Trophoblast cell (in vitro differentiated cells and primary cell): ENCODE data around the gene IFNA1.
A peak's percentile ranks its signal among the peaks of the same experiment; 100 is the strongest.

ENCODE experiments used
- DNase-seq, 2 donors: peaks; one replicate each; pipeline ENCODE4 v3.0.0-alpha.2; 2016
- H2AFZ ChIP-seq: 2 replicates; pipeline ENCODE4 v1.6.1; 2013; ENCODE audit warnings: low read length, moderate library complexity, mild to moderate bottlenecking; ENCODE audit not compliant: insufficient read depth, poor library complexity
- H2AK5ac ChIP-seq: 2 replicates; pipeline ENCODE4 v1.6.1; 2013; ENCODE audit warnings: mild to moderate bottlenecking, low read length
- H2BK120ac ChIP-seq: 2 replicates; pipeline ENCODE4 v1.6.1; 2013; ENCODE audit warnings: low read length, mild to moderate bottlenecking, moderate library complexity; ENCODE audit not compliant: insufficient read depth, poor library complexity
- H2BK12ac ChIP-seq: 2 replicates; pipeline ENCODE4 v1.6.1; 2013; ENCODE audit warnings: mild to moderate bottlenecking, low read length, moderate library complexity
- H2BK5ac ChIP-seq: 2 replicates; pipeline ENCODE4 v1.6.1; 2013; ENCODE audit warnings: low read length, low read depth, moderate library complexity, mild to moderate bottlenecking; ENCODE audit not compliant: poor library complexity
- H3K14ac ChIP-seq: 2 replicates; pipeline ENCODE4 v1.6.1; 2013; ENCODE audit warnings: mild to moderate bottlenecking, low read length
- H3K18ac ChIP-seq: 2 replicates; pipeline ENCODE4 v1.6.1; 2013; ENCODE audit warnings: mild to moderate bottlenecking, low read length
- H3K23ac ChIP-seq: 2 replicates; pipeline ENCODE4 v1.6.1; 2013; ENCODE audit warnings: low read length
- H3K27ac ChIP-seq: 2 replicates; pipeline ENCODE4 v1.5.1; 2013; ENCODE audit warnings: low read depth, mild to moderate bottlenecking, inconsistent platforms, low read length, moderate library complexity
- H3K27me3 ChIP-seq: 2 replicates; pipeline ENCODE4 v1.6.1; 2013; ENCODE audit warnings: inconsistent platforms, mild to moderate bottlenecking, low read length, moderate library complexity; ENCODE audit not compliant: insufficient read depth
- H3K36me3 ChIP-seq, 2 experiments: 1 replicate in 1 of 2; 2 replicates in 1 of 2; pipeline ENCODE4 v1.6.1; 2013; ENCODE audit warnings: low read length in 2 of 2, mild to moderate bottlenecking in 2 of 2, moderate library complexity in 1 of 2; ENCODE audit not compliant: insufficient read depth in 2 of 2, control insufficient read depth in 1 of 2
- H3K4ac ChIP-seq: 2 replicates; pipeline ENCODE4 v1.6.1; 2013; ENCODE audit warnings: low read depth, mild to moderate bottlenecking, low read length, moderate library complexity
- H3K4me1 ChIP-seq, 2 experiments: 1 replicate in 1 of 2; 2 replicates in 1 of 2; pipeline ENCODE4 v1.6.1; 2013; ENCODE audit warnings: low read length in 2 of 2, mild to moderate bottlenecking in 2 of 2, moderate library complexity in 1 of 2; ENCODE audit not compliant: insufficient read depth in 2 of 2, control insufficient read depth in 1 of 2
- H3K4me2 ChIP-seq: 2 replicates; pipeline ENCODE4 v1.6.1; 2013; ENCODE audit warnings: inconsistent platforms, mild to moderate bottlenecking, low read length, moderate library complexity
- H3K4me3 ChIP-seq: 2 replicates; pipeline ENCODE4 v1.5.1; 2013; ENCODE audit warnings: mild to moderate bottlenecking, low read depth, low read length, inconsistent platforms
- H3K79me1 ChIP-seq: one replicate; pipeline ENCODE4 v1.6.1; 2013; ENCODE audit warnings: low read length
- H3K79me2 ChIP-seq: 2 replicates; pipeline ENCODE4 v1.6.1; 2013; ENCODE audit warnings: low read length, mild to moderate bottlenecking; ENCODE audit not compliant: control insufficient read depth, insufficient read depth, poor library complexity
- H3K9ac ChIP-seq: 2 replicates; pipeline ENCODE4 v1.6.1; 2013; ENCODE audit warnings: mild to moderate bottlenecking, low read length
- H3K9me3 ChIP-seq: 2 replicates; pipeline ENCODE4 v1.6.1; 2013; ENCODE audit warnings: low read depth, mild to moderate bottlenecking, control low read depth, inconsistent platforms, low read length; ENCODE audit not compliant: insufficient read depth
- H4K12ac ChIP-seq: 2 replicates; pipeline ENCODE4 v1.6.1; 2013; ENCODE audit warnings: low read depth, mild to moderate bottlenecking, low read length, moderate library complexity
- H4K8ac ChIP-seq: 2 replicates; pipeline ENCODE4 v1.6.1; 2013; ENCODE audit warnings: low read depth, mild to moderate bottlenecking, low read length, moderate library complexity
- H4K91ac ChIP-seq: one replicate; pipeline ENCODE4 v1.6.1; 2013; ENCODE audit warnings: low read depth, mild to moderate bottlenecking, low read length, moderate library complexity
- WGBS: extraction: QIAGEN DNeasy Blood & Tissue Kit; methylation state at CpG from one replicate; pipeline ENCODE4 v1.1.7; 2013; ENCODE audit warnings: missing lambda C conversion rate; ENCODE audit not compliant: insufficient read length, insufficient coverage; ENCODE audit errors: extremely low coverage; 5-methylcytosine and 5-hydroxymethylcytosine counted together

IFNA1 gene

GRCh38 chr9:21399956-21400355 is 40.3 kb upstream of the IFNA1 start:
- Histone ChIP-seq H4K8ac (no peak overlapping the region), H2AK5ac (no peak overlapping the region), H4K12ac (no peak overlapping the region), H3K79me2 (no peaks in the 10 kb centered on the region), H3K9me3 (no peaks in the 10 kb centered on the region), H3K4me2 (no peak overlapping the region), H4K91ac (no peak overlapping the region), H3K23ac (no peak overlapping the region), H2BK12ac (no peak overlapping the region), H3K18ac (no peak overlapping the region), H3K27ac (no peak overlapping the region), H2BK120ac (no peak overlapping the region), H3K14ac (no peak overlapping the region), H3K79me1 (no peaks in the 10 kb centered on the region), H2AFZ (no peak overlapping the region), H2BK5ac (no peak overlapping the region), H3K9ac (no peak overlapping the region), H3K4me3 (no peak overlapping the region), H3K4ac (no peak overlapping the region), H3K27me3 (no peaks in the 10 kb centered on the region), H3K4me1 (no peaks in the 10 kb centered on the region), H3K36me3 (no peaks in the 10 kb centered on the region)
- DNase-seq, result no peak
- no CpG with 5 or more reads among the region's 3 CpGs for WGBS

GRCh38 chr9:21402386-21403251 is 37.6 kb upstream of the IFNA1 start:
- Histone ChIP-seq H3K79me1 (no peaks in the 10 kb centered on the region), H3K9me3 (no peaks in the 10 kb centered on the region), H3K79me2 (no peaks in the 10 kb centered on the region), H3K4ac (no peak overlapping the region), H3K4me2 (peak overlapping the region; percentile 85), H3K36me3 (no peaks in the 10 kb centered on the region), H4K8ac (peak overlapping the region; percentile 9), H3K14ac (no peak overlapping the region), H4K12ac (no peak overlapping the region), H3K4me3 (peak overlapping the region; percentile 61), H3K27ac (no peak overlapping the region), H2BK5ac (no peak overlapping the region), H3K4me1 (no peaks in the 10 kb centered on the region), H2BK12ac (no peak overlapping the region), H3K23ac (no peak overlapping the region), H2AFZ (peak overlapping the region; percentile 56), H2AK5ac (no peak overlapping the region), H3K27me3 (no peaks in the 10 kb centered on the region), H4K91ac (no peak overlapping the region), H3K18ac (no peak overlapping the region), H3K9ac (no peak overlapping the region), H2BK120ac (no peak overlapping the region)
- WGBS, result no CpG with 5 or more reads among the region's 53 CpGs
- peak in 1 of 2 donors; percentile 15 for DNase-seq

DNA sequence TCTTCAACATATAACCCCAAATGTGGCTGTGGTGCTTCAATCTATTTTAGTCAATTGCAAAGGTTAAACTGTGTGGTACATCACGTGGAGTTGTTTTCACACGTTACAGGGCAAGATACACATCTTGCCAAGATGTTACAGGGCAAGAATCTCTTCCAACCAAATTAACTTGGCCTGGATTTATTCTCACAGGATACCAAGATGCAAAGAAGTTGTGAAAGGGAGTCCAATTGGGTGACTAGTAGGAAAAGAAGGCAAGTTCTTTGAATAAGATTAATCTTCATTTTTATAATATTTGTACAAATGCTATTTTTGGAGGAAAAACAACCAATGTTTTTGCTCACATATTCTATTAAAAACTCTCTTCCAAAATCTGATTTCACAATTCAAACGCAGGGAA is 36.1 kb upstream of the IFNA1 start:
- no peak overlapping the region for H4K12ac ChIP-seq
- no peak overlapping the region for H4K91ac ChIP-seq
- no CpG with 5 or more reads among the region's 3 CpGs for WGBS
- H3K36me3 ChIP-seq, result no peaks in the 10 kb centered on the region
- H2AFZ ChIP-seq, result no peak overlapping the region
- no peak overlapping the region for H4K8ac ChIP-seq
- H3K23ac ChIP-seq, result no peak overlapping the region
- no peaks in the 10 kb centered on the region for H3K9me3 ChIP-seq
- H3K79me1 ChIP-seq, result no peaks in the 10 kb centered on the region
- no peak overlapping the region for H2BK5ac ChIP-seq
- no peak overlapping the region for H3K4ac ChIP-seq
- H2BK12ac ChIP-seq, result no peak overlapping the region
- H3K4me2 ChIP-seq, result no peak overlapping the region
- no peak overlapping the region for H3K14ac ChIP-seq
- no peak overlapping the region for H3K4me3 ChIP-seq
- no peaks in the 10 kb centered on the region for H3K79me2 ChIP-seq
- DNase-seq, result no peak
- H3K27ac ChIP-seq, result no peak overlapping the region
- no peaks in the 10 kb centered on the region for H3K4me1 ChIP-seq
- H3K27me3 ChIP-seq, result no peaks in the 10 kb centered on the region
- H2BK120ac ChIP-seq, result no peak overlapping the region
- no peak overlapping the region for H3K9ac ChIP-seq
- H2AK5ac ChIP-seq, result no peak overlapping the region
- H3K18ac ChIP-seq, result no peak overlapping the region

DNA sequence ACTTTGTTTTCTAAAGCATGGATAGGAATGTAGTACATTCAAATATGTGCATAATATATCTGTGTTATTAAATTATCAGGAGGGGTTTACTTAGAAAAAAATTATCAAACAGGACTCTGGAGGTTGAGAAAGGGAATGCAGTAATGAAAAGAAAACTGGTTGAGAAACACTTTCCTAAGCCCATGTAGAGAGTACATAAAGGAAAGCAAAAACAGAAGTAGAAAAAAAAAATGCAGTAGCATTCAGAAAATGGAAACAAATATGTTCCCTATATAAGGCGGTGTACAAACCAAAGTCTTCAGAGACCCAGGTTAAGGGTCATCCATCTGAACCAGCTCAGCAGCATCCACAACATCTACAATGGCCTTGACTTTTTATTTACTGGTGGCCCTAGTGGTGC is 31.4 kb upstream of the IFNA1 start, which contains the start of gene IFNA8:
Gene IFNA8 (plus strand): TSS at position 301 of the 400 bp plus-strand sequence. CDS start 60 bp downstream, at position 361.
- Histone ChIP-seq H3K27me3 (no peaks in the 10 kb centered on the region), H3K27ac (no peak within 1 kb of the TSS), H2BK5ac (no peak within 1 kb of the TSS), H3K4ac (no peak within 1 kb of the TSS), H3K9me3 (no peaks in the 10 kb centered on the region), H3K18ac (no peak within 1 kb of the TSS), H2BK12ac (no peak within 1 kb of the TSS), H3K36me3 (no peaks in the 10 kb centered on the region), H4K91ac (no peak within 1 kb of the TSS), H3K14ac (no peak within 1 kb of the TSS), H3K4me1 (no peaks in the 10 kb centered on the region), H4K8ac (no peak within 1 kb of the TSS), H3K79me1 (no peaks in the 10 kb centered on the region), H4K12ac (no peak within 1 kb of the TSS), H2AK5ac (no peak within 1 kb of the TSS), H2AFZ (no peak within 1 kb of the TSS), H3K4me3 (no peak within 1 kb of the TSS), H2BK120ac (no peak within 1 kb of the TSS), H3K23ac (no peak within 1 kb of the TSS), H3K9ac (no peak within 1 kb of the TSS), H3K79me2 (no peaks in the 10 kb centered on the region), H3K4me2 (no peak within 1 kb of the TSS)
- no CpG with 5 or more reads among the region's 1 CpG for WGBS
- DNase-seq, result no peak
